DOHH2 (cell line): ENCODE results near the gene TGM2.

Experiments
- H3F3A ChIP-seq: fragments of 200-600 bp; sonication (generic), shearing (Covaris generic); 2 replicates; pipeline ENCODE4 v1.6.0; 2016; ENCODE audit warnings: antibody characterized with exemption, mild to moderate bottlenecking; ENCODE audit not compliant: control insufficient read depth, insufficient read depth
- H3K27ac ChIP-seq: fragments of 200-600 bp; sonication (generic); 2 replicates; pipeline ENCODE4 v1.5.1; 2014; ENCODE audit warnings: low read depth, mild to moderate bottlenecking, low read length, moderate library complexity
- H3K27me3 ChIP-seq: fragments of 200-600 bp; sonication (generic); 2 replicates; pipeline ENCODE4 v1.6.1; 2014; ENCODE audit warnings: mild to moderate bottlenecking, low read length, mixed read lengths; ENCODE audit not compliant: control insufficient read depth
- H3K36me3 ChIP-seq: fragments of 200-600 bp; sonication (generic); 2 replicates; pipeline ENCODE4 v1.6.1; 2014; ENCODE audit warnings: mild to moderate bottlenecking, low read length, moderate library complexity, mixed read lengths; ENCODE audit not compliant: control insufficient read depth
- H3K4me1 ChIP-seq: fragments of 200-600 bp; sonication (generic); 2 replicates; pipeline ENCODE4 v1.6.1; 2014; ENCODE audit warnings: mild to moderate bottlenecking, low read length, mixed read lengths; ENCODE audit not compliant: control insufficient read depth
- H3K4me2 ChIP-seq: fragments of 200-600 bp; sonication (generic); 2 replicates; pipeline ENCODE4 v1.6.0; 2014; ENCODE audit warnings: mild to moderate bottlenecking, low read length, moderate library complexity
- H3K4me3 ChIP-seq: fragments of 200-600 bp; sonication (generic); 2 replicates; pipeline ENCODE4 v1.5.1; 2014; ENCODE audit warnings: mild to moderate bottlenecking, low read length, mixed read lengths
- H3K79me2 ChIP-seq: fragments of 200-600 bp; sonication (generic); 2 replicates; pipeline ENCODE4 v1.6.1; 2014; ENCODE audit warnings: mild to moderate bottlenecking, low read length, mixed read lengths; ENCODE audit not compliant: control insufficient read depth
- H3K9me2 ChIP-seq: fragments of 200-600 bp; sonication (generic); replicated peaks from 2 replicates; pipeline ENCODE4 v1.6.1; 2014; ENCODE audit warnings: mild to moderate bottlenecking, low read length, mixed read lengths; ENCODE audit not compliant: control insufficient read depth
- H3K9me3 ChIP-seq: fragments of 200-600 bp; sonication (generic); 2 replicates; pipeline ENCODE4 v1.6.1; 2014; ENCODE audit warnings: antibody characterized with exemption, low read length, mixed read lengths; ENCODE audit not compliant: control insufficient read depth, insufficient read depth
- H4K20me1 ChIP-seq: fragments of 200-600 bp; sonication (generic); 2 replicates; pipeline ENCODE4 v1.6.0; 2014; ENCODE audit warnings: low read depth, mild to moderate bottlenecking, antibody characterized with exemption, low read length, moderate library complexity; ENCODE audit not compliant: control insufficient read depth, insufficient read depth
- CTCF ChIP-seq: fragments of 200-600 bp; sonication (generic); IDR thresholded peaks from one replicate; pipeline ENCODE4 v1.5.1; 2014; ENCODE audit warnings: antibody characterized with exemption, mild to moderate bottlenecking, low read depth, low read length; ENCODE audit not compliant: poor library complexity, severe bottlenecking
- EZH2phosphoT487 ChIP-seq: fragments of 200-600 bp; sonication (generic); IDR thresholded peaks from 2 replicates; pipeline ENCODE4 v1.6.1; 2017; ENCODE audit warnings: borderline replicate concordance, mild to moderate bottlenecking, antibody characterized with exemption, low read length, moderate library complexity, mixed read lengths

Gene TGM2

GRCh38 chr20:38147163-38147562, 17.9 kb downstream of the TGM2 start:
- Histone ChIP-seq H3K79me2 (no peaks in the 10 kb centered on the region), H3K9me3 (no peaks in the 10 kb centered on the region), H3K36me3 (no peaks in the 10 kb centered on the region), H3K4me2 (no peak overlapping the region), H3K27ac (no peak overlapping the region), H3K9me2 (no peaks in the 10 kb centered on the region), H3F3A (no peaks in the 10 kb centered on the region), H3K4me1 (no peaks in the 10 kb centered on the region), H3K4me3 (no peak overlapping the region), H3K27me3 (no peaks in the 10 kb centered on the region), H4K20me1 (no peaks in the 10 kb centered on the region)
- TF ChIP-seq EZH2phosphoT487 (no peak), CTCF (no peak)

- H3K36me3 ChIP-seq, result no peaks in the 10 kb centered on the region
- no peaks in the 10 kb centered on the region for H3K9me3 ChIP-seq
- H3K27ac ChIP-seq, result no peak overlapping the region
- no peaks in the 10 kb centered on the region for H4K20me1 ChIP-seq
- no peaks in the 10 kb centered on the region for H3K4me1 ChIP-seq
- no peak overlapping the region for H3K4me3 ChIP-seq
- TF ChIP-seq CTCF (no peak), EZH2phosphoT487 (no peak)
- no peaks in the 10 kb centered on the region for H3K79me2 ChIP-seq
- no peak overlapping the region for H3K4me2 ChIP-seq
- no peaks in the 10 kb centered on the region for H3K27me3 ChIP-seq
- no peaks in the 10 kb centered on the region for H3F3A ChIP-seq
- H3K9me2 ChIP-seq, result no peaks in the 10 kb centered on the region
Measured at GRCh38 chr20:38146628-38147027, 18.4 kb downstream of the TGM2 start.

GRCh38 chr20:38146156-38146555, 18.9 kb downstream of the TGM2 start:
- no peaks in the 10 kb centered on the region for H3K4me1 ChIP-seq
- no peaks in the 10 kb centered on the region for H3F3A ChIP-seq
- H3K36me3 ChIP-seq, result no peaks in the 10 kb centered on the region
- no peak overlapping the region for H3K4me3 ChIP-seq
- no peaks in the 10 kb centered on the region for H3K9me3 ChIP-seq
- H3K79me2 ChIP-seq, result no peaks in the 10 kb centered on the region
- no peak overlapping the region for H3K4me2 ChIP-seq
- H3K9me2 ChIP-seq, result no peaks in the 10 kb centered on the region
- no peaks in the 10 kb centered on the region for H4K20me1 ChIP-seq
- H3K27me3 ChIP-seq, result no peaks in the 10 kb centered on the region
- H3K27ac ChIP-seq, result no peak overlapping the region
- TF ChIP-seq EZH2phosphoT487 (no peak), CTCF (no peak)

GRCh38 chr20:38145729-38146075, 19.4 kb downstream of the TGM2 start:
- Histone ChIP-seq H3K27ac (no peak overlapping the region), H3K4me2 (no peak overlapping the region), H3K27me3 (no peaks in the 10 kb centered on the region), H3K4me3 (no peak overlapping the region), H3K36me3 (no peaks in the 10 kb centered on the region), H3K79me2 (no peaks in the 10 kb centered on the region), H3K4me1 (no peaks in the 10 kb centered on the region), H4K20me1 (no peaks in the 10 kb centered on the region), H3F3A (no peaks in the 10 kb centered on the region), H3K9me3 (no peaks in the 10 kb centered on the region), H3K9me2 (no peaks in the 10 kb centered on the region)
- TF ChIP-seq EZH2phosphoT487 (no peak), CTCF (no peak)
